ENCODE results near the gene CAMK2D. TPM values are rescaled to one million over a fixed set of nuclear protein-coding genes. Genes with fewer than 3 reads are reported as not detected.

The CAMK2D gene
- total RNA-seq, 1 experiment from 2014 or later = 21.5 TPM

GRCh38 chr4:113757486-113757885 lies 4.1 kb downstream of the CAMK2D start:
- Histone ChIP-seq H3K36me3 (replicated peaks; ENCODE audit: control insufficient read depth, insufficient read depth, low read length) (no peaks in the 10 kb centered on the region), H3K27me3 (ENCODE audit: control insufficient read depth, insufficient read depth, low read length) (peaks cover 10% of the 10 kb centered on the region), H3K4me3 (ENCODE audit: insufficient read depth, low read depth, low read length) (no peak overlapping the region)
- no peak for DNase-seq

GRCh38 chr4:113756005-113756410 lies 5.5 kb downstream of the CAMK2D start:
- DNase-seq = no peak
- H3K27me3 ChIP-seq (ENCODE audit: control insufficient read depth, insufficient read depth, low read length) = peaks cover 10% of the 10 kb centered on the region
- H3K36me3 ChIP-seq (replicated peaks; ENCODE audit: control insufficient read depth, insufficient read depth, low read length) = no peaks in the 10 kb centered on the region
- H3K4me3 ChIP-seq (ENCODE audit: insufficient read depth, low read depth, low read length) = no peak overlapping the region

- no peak overlapping the region for H3K4me3 ChIP-seq (ENCODE audit: insufficient read depth, low read depth, low read length)
- H3K36me3 ChIP-seq (replicated peaks; ENCODE audit: control insufficient read depth, insufficient read depth, low read length) = no peaks in the 10 kb centered on the region
- H3K27me3 ChIP-seq (ENCODE audit: control insufficient read depth, insufficient read depth, low read length) = no peaks in the 10 kb centered on the region
- no peak for DNase-seq
These were observed 10.8 kb downstream of the CAMK2D start for GRCh38 chr4:113750734-113751133.

DNA sequence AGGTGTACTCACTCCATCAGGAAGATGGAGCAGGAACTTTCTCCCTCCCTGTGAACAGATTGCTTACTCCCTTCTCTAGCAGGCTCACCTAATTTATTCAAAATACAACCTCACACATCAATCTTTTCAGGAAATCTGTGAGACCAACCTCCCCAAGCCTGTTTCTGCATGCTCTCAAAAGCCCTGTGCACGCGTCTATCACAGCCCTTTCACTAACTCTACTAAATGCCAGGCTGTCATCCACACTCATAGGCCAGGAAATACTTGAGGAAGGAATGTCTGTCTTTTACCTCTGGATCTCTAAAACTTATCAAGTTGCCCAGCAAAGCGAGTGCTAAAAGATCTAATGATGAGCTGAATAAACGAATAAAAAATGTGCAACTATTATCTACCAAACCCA lies 11.2 kb downstream of the CAMK2D start:
- Histone ChIP-seq H3K36me3 (replicated peaks; ENCODE audit: control insufficient read depth, insufficient read depth, low read length) (no peaks in the 10 kb centered on the region), H3K4me3 (ENCODE audit: insufficient read depth, low read depth, low read length) (no peak overlapping the region)

GRCh38 chr4:113749178-113749577 lies 12.4 kb downstream of the CAMK2D start:
- no peak for DNase-seq
- Histone ChIP-seq H3K4me3 (ENCODE audit: insufficient read depth, low read depth, low read length) (no peak overlapping the region), H3K27me3 (ENCODE audit: control insufficient read depth, insufficient read depth, low read length) (no peaks in the 10 kb centered on the region), H3K36me3 (replicated peaks; ENCODE audit: control insufficient read depth, insufficient read depth, low read length) (no peaks in the 10 kb centered on the region)

More for the DNA sequence above, 11.2 kb downstream of the CAMK2D start:
- DNase-seq = no peak
- H3K27me3 ChIP-seq (ENCODE audit: control insufficient read depth, insufficient read depth, low read length) = no peaks in the 10 kb centered on the region

DNA sequence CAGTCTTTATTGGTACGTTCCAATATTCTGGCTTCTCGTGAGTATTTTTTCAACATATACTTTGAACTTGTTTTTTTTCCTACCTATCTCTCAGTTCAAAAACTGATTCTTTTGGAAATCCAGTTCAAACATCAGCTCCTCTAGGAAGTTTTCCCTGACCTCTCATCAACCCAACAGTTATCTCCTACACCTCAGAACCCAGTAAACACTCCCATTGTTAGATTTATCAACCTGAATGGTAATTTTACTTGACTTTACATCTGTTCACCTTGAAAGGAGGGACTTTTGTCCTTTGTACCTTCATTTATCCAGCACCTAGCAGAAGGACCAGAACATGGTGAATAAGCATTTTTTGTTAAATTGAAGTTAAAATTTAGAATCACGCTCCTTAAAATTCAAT lies 13.6 kb downstream of the CAMK2D start:
- no peaks in the 10 kb centered on the region for H3K36me3 ChIP-seq (replicated peaks; ENCODE audit: control insufficient read depth, insufficient read depth, low read length)
- H3K4me3 ChIP-seq (ENCODE audit: insufficient read depth, low read depth, low read length) = no peak overlapping the region
- no peak for DNase-seq
- H3K27me3 ChIP-seq (ENCODE audit: control insufficient read depth, insufficient read depth, low read length) = no peaks in the 10 kb centered on the region

- Histone ChIP-seq H3K36me3 (replicated peaks; ENCODE audit: control insufficient read depth, insufficient read depth, low read length) (no peaks in the 10 kb centered on the region), H3K27me3 (ENCODE audit: control insufficient read depth, insufficient read depth, low read length) (no peaks in the 10 kb centered on the region), H3K4me3 (ENCODE audit: insufficient read depth, low read depth, low read length) (no peak overlapping the region)
- no peak for DNase-seq
These were observed 15.8 kb downstream of the CAMK2D start for GRCh38 chr4:113745711-113746110.

DNA sequence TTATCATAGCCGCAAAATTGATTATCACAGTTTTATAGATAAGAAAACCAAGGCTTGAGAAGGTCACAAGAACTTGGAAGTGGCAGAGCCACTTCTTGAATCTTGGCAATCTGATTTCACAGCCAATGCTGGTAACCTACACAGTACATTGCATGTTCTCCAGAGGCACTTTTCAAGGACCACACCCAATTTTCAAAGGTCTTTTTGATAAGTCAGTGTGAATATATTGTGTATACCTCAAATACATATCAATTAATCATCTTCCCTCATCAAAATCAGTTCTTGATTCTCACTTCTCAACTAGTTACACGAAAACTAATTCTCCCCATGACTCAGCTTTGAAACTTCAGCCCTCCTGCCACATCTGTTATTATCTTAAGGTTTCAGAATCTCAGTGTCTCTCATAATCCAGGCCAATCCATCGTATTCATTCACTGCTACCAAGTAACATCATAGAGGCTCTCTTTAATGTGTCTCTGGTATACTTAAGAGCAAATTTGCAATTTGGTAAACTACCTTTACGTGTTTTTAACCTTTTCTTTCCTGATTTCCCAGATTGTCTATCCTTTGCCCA lies 16.8 kb downstream of the CAMK2D start:
- Histone ChIP-seq H3K4me3 (ENCODE audit: insufficient read depth, low read depth, low read length) (no peak overlapping the region), H3K36me3 (replicated peaks; ENCODE audit: control insufficient read depth, insufficient read depth, low read length) (no peaks in the 10 kb centered on the region), H3K27me3 (ENCODE audit: control insufficient read depth, insufficient read depth, low read length) (no peaks in the 10 kb centered on the region)
- no peak for DNase-seq

DNA sequence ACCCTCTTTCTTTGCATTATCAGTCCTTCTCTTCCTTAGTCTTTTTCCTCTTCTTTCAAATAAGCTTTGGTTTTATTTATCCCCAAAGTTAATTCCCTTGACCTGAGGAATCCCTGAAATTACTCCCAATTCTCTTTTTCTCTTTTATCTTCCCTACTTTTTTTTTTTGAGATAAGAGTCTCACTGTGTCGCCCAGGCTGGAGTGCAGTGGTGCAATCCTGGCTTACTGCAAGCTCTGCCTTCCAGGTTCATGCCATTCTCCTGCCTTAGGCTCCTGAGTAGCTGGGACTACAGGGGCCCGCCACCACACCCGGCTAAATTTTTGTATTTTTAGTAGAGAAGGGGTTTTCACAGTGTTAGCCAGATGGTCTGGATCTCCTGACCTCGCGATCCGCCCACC lies 17.8 kb downstream of the CAMK2D start:
- Histone ChIP-seq H3K36me3 (replicated peaks; ENCODE audit: control insufficient read depth, insufficient read depth, low read length) (no peaks in the 10 kb centered on the region), H3K4me3 (ENCODE audit: insufficient read depth, low read depth, low read length) (no peak overlapping the region), H3K27me3 (ENCODE audit: control insufficient read depth, insufficient read depth, low read length) (no peaks in the 10 kb centered on the region)
- DNase-seq = no peak

GRCh38 chr4:113742643-113743042 lies 18.9 kb downstream of the CAMK2D start:
- H3K4me3 ChIP-seq (ENCODE audit: insufficient read depth, low read depth, low read length) = no peak overlapping the region
- no peaks in the 10 kb centered on the region for H3K36me3 ChIP-seq (replicated peaks; ENCODE audit: control insufficient read depth, insufficient read depth, low read length)
- no peaks in the 10 kb centered on the region for H3K27me3 ChIP-seq (ENCODE audit: control insufficient read depth, insufficient read depth, low read length)
- DNase-seq = no peak

- Histone ChIP-seq H3K36me3 (replicated peaks; ENCODE audit: control insufficient read depth, insufficient read depth, low read length) (no peaks in the 10 kb centered on the region), H3K4me3 (ENCODE audit: insufficient read depth, low read depth, low read length) (no peak overlapping the region), H3K27me3 (ENCODE audit: control insufficient read depth, insufficient read depth, low read length) (no peaks in the 10 kb centered on the region)
- no peak for DNase-seq
These were observed 19.6 kb downstream of the CAMK2D start for GRCh38 chr4:113741956-113742355.

DNA sequence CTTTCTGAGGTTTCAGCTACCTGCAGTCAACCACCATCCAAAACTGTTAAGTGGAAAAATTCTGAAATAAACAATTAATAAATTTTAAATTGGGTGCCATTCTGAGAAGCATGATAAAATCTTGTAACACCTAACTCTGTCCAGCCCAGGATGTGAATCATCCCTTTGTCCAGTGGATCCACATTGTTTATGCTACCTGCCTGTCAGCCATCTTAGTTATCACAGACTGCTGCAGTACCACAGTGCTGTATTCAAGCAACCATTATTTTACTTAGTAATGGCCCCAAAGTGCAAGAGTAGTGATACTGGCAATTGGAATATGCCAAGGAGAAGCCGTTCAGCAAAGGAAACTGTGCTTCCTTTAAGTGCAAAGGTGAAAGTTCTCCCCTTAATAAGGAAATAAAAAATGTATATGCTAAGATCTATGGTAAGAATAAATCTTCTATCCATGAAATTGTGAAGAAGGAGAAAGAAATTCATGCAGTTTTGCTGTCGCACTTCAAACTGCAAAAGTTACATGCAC lies 20.6 kb downstream of the CAMK2D start:
- no peak overlapping the region for H3K4me3 ChIP-seq (ENCODE audit: insufficient read depth, low read depth, low read length)
- DNase-seq = no peak
- no peaks in the 10 kb centered on the region for H3K36me3 ChIP-seq (replicated peaks; ENCODE audit: control insufficient read depth, insufficient read depth, low read length)
- H3K27me3 ChIP-seq (ENCODE audit: control insufficient read depth, insufficient read depth, low read length) = no peaks in the 10 kb centered on the region

GRCh38 chr4:113739197-113739596 lies 22.3 kb downstream of the CAMK2D start:
- no peaks in the 10 kb centered on the region for H3K36me3 ChIP-seq (replicated peaks; ENCODE audit: control insufficient read depth, insufficient read depth, low read length)
- DNase-seq = no peak

DNA sequence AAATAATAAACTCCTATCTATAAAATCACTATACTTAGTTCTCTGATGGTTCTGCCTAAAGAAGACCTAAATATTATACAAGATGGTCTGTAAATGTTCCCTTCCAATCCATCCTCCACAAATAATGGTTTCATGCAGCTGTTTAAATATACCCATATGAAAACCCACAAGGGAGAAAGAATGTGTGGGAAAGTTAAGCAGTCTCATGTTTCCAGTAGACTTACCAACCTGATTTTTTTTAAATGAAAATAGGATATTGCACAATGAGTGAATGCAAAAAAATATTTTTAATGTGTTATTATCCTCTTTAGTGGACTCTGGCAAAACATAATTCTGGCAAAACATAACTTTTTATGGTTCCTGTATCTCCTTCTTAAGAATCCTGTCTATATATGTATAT lies 23.3 kb downstream of the CAMK2D start:
- DNase-seq = no peak
- no peak overlapping the region for H3K4me3 ChIP-seq (ENCODE audit: insufficient read depth, low read depth, low read length)
- no peaks in the 10 kb centered on the region for H3K27me3 ChIP-seq (ENCODE audit: control insufficient read depth, insufficient read depth, low read length)
- no peaks in the 10 kb centered on the region for H3K36me3 ChIP-seq (replicated peaks; ENCODE audit: control insufficient read depth, insufficient read depth, low read length)

More at GRCh38 chr4:113739197-113739596, 22.3 kb downstream of the CAMK2D start:
- H3K4me3 ChIP-seq (ENCODE audit: insufficient read depth, low read depth, low read length) = no peak overlapping the region
- H3K27me3 ChIP-seq (ENCODE audit: control insufficient read depth, insufficient read depth, low read length) = no peaks in the 10 kb centered on the region

GRCh38 chr4:113733685-113734084 lies 27.9 kb downstream of the CAMK2D start:
- H3K36me3 ChIP-seq (replicated peaks; ENCODE audit: control insufficient read depth, insufficient read depth, low read length) = no peaks in the 10 kb centered on the region

More at GRCh38 chr4:113733685-113734084, 27.9 kb downstream of the CAMK2D start:
- Histone ChIP-seq H3K27me3 (ENCODE audit: control insufficient read depth, insufficient read depth, low read length) (no peaks in the 10 kb centered on the region), H3K4me3 (ENCODE audit: insufficient read depth, low read depth, low read length) (no peak overlapping the region)
- no peak for DNase-seq
